ENCODE data around the gene ACOX3.

Gene ACOX3

DNA sequence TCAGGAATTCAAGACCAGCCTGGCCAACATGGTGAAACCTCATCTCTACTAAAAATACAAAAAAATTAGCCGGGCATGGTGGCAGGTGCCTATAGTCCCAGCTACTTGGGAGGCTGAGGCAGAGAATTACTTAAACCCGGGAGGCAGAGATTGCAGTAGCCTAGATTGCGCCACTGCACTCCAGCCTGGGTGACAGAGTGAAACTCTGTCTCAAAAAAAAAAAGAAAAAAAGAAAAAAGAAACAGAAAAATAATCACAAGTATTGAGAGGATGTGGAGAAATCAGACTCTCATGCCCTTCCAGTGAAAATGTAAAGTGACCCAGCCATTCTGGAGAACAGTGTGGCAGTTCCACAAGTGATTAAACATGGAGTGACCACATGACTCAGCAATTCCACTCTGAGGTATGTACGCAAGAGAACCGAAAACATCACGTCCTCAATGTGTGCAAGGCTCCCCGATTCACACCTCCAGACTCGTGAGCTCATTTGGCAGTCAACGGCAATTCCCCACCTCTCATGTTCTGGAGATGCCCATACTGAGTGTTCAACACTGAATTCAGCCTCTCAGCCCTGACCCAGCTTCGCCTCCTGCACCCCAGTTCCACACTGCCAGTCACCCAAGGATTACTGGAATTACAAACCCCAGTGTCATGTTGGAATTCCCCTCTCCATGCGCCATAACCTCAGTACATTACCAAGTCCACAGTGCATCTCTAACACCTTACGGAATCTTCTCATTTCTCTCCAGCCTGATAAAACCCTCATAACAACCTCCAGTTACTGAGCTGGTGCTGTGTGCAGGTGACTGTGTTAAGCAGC, 21.1 kb downstream of the ACOX3 start:
- Histone ChIP-seq H3K4me1 (ENCODE audit: control insufficient read depth in 1 of 2, insufficient read depth in 1 of 2, low read depth in 1 of 2, low read length in 1 of 2) (peaks cover 24% of the 10 kb centered on the region in 2 experiments), H3K9me3 (no peaks in the 10 kb centered on the region), H3K36me3 (peaks cover 15% of the 10 kb centered on the region), H3K27me3 (no peaks in the 10 kb centered on the region), H3K4me3 (ENCODE audit: low read depth in 1 of 2, low read length in 1 of 2) (peak overlapping the region; percentile 24 to 33), H3K27ac (peak overlapping the region; percentile 73)
- TF ChIP-seq, protein P1, sequence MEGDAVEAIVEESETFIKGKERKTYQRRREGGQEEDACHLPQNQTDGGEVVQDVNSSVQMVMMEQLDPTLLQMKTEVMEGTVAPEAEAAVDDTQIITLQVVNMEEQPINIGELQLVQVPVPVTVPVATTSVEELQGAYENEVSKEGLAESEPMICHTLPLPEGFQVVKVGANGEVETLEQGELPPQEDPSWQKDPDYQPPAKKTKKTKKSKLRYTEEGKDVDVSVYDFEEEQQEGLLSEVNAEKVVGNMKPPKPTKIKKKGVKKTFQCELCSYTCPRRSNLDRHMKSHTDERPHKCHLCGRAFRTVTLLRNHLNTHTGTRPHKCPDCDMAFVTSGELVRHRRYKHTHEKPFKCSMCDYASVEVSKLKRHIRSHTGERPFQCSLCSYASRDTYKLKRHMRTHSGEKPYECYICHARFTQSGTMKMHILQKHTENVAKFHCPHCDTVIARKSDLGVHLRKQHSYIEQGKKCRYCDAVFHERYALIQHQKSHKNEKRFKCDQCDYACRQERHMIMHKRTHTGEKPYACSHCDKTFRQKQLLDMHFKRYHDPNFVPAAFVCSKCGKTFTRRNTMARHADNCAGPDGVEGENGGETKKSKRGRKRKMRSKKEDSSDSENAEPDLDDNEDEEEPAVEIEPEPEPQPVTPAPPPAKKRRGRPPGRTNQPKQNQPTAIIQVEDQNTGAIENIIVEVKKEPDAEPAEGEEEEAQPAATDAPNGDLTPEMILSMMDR (IDR thresholded peaks at IDR 0.05) = no peak

DNA sequence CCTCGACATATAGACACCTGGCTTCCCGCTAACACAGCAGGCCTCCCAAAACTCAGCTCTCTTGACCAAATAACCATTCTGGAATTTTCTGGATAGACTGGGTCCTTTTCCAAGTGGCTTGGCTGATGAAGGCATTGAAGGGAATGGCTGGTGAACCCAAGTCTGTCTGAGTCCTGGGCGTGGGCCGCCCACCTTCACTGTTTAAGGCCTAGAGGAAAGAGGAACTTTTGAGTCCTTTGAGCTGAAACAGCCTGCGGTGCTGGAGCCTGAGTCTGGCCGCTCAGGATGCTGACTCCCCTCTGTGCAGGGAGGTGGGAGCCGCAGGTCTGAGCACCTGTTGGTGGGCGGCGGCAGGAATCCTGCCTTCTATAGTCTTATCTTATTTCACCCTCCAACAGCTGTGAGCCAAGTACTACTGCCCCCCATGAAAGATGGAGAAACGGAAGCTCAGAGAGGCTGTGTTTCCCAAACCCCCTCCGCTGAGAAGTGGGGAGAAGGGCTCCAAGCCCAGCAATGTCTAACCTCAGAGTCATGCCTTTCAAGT, 23.4 kb downstream of the ACOX3 start:
- H3K9me3 ChIP-seq = no peaks in the 10 kb centered on the region
- peaks cover 29% of the 10 kb centered on the region for H3K36me3 ChIP-seq
- no peaks in the 10 kb centered on the region for H3K27me3 ChIP-seq
- H3K4me1 ChIP-seq (ENCODE audit: control insufficient read depth in 1 of 2, insufficient read depth in 1 of 2, low read depth in 1 of 2, low read length in 1 of 2) = peaks cover 24% of the 10 kb centered on the region in 2 experiments
- H3K27ac ChIP-seq = no peak overlapping the region
- TF ChIP-seq, protein P1 (IDR thresholded peaks at IDR 0.05) = no peak
- H3K4me3 ChIP-seq (ENCODE audit: low read depth in 1 of 2, low read length in 1 of 2) = no peak overlapping the region

DNA sequence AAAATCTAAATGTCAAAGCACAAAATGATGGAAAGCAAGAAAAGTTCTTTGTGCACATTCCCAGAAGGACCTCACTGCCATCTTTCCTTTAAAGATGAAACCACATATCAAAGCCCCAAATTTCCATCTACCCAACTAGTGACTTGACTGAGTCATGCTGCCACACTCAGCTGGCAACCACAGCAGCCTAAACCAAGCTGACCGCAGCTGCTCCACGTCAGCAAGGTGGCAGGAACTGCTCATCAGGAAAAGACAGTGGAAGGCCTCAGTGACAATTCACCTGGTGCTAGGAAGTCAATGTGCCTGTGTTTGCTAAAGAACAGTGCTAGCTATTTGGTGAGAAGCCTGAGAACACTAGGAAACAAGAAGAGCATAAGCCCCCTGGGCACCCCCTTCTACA, 26.1 kb downstream of the ACOX3 start:
- no peaks in the 10 kb centered on the region for H3K27me3 ChIP-seq
- H3K27ac ChIP-seq = no peak overlapping the region
- peaks cover 9 to 11% of the 10 kb centered on the region in 2 experiments for H3K4me1 ChIP-seq (ENCODE audit: control insufficient read depth in 1 of 2, insufficient read depth in 1 of 2, low read depth in 1 of 2, low read length in 1 of 2)
- no peaks in the 10 kb centered on the region for H3K9me3 ChIP-seq
- peaks cover 37% of the 10 kb centered on the region for H3K36me3 ChIP-seq
- TF ChIP-seq, protein P1 (IDR thresholded peaks at IDR 0.05) = no peak
- H3K4me3 ChIP-seq (ENCODE audit: low read depth in 1 of 2, low read length in 1 of 2) = no peak overlapping the region

DNA sequence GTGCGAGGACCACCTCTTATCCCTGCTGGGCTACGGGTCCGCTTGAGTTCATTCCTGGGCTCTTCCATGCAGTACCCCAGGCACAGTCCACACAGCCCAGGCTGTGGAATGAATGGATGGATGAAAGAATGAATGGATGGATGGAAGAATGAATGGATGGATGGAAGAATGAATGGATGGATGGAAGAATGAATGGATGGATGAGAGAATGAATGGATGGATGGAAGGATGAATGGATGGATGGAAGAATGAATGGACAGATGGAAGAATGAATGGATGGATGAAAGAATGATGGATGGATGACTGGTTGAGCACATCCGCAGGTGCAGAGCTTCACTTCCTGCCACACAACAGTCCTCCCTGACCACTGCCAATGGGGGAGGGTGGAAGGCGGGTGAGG, 28.2 kb downstream of the ACOX3 start:
- H3K4me3 ChIP-seq (ENCODE audit: low read depth in 1 of 2, low read length in 1 of 2) = no peak overlapping the region
- no peaks in the 10 kb centered on the region for H3K9me3 ChIP-seq
- H3K4me1 ChIP-seq (ENCODE audit: control insufficient read depth in 1 of 2, insufficient read depth in 1 of 2, low read depth in 1 of 2, low read length in 1 of 2) = peaks cover 0 to 3% of the 10 kb centered on the region in 2 experiments
- H3K27me3 ChIP-seq = no peaks in the 10 kb centered on the region
- no peak overlapping the region for H3K27ac ChIP-seq
- TF ChIP-seq, protein P1 (IDR thresholded peaks at IDR 0.05) = no peak
- peaks cover 53% of the 10 kb centered on the region for H3K36me3 ChIP-seq

DNA sequence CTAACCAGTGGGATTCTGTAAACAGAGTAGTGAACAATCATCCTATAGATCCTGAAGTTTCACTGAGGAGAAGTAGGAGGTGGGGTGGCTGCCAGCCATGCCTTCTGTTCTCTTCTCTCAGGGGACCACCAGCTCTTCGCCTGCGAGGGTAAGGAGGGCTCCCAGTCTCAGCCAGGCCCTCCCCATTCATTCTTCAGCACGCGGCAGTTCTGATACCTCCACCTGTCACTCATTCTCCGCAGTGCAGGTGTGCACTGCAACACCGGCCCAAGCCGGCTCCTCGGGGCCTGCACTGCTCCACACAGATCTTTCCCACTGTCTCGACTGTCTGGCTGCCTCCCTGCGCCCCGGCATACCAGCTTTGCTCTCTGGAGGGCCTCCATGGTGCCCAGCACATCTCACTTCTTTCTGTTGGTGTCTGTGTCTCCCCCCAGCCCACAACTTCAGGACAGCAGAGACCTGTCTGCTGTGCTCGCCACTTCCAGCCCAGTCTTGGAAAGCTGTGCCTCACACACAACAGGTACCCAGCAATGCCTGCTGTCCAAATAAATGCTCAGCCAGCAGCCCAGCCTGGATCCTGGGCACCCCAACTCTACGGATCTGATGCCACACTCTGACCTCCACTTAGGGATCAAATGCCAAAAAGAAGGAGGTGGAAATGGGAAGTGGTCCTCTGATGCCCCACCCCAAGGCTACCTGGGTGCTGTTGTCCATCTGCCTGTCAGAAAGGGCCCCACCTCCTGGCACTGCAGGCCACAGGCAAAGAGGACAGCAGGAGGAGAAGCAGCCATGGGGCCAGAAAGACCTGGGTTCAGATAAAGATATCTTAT, 29.0 kb downstream of the ACOX3 start:
- no peak overlapping the region for H3K4me3 ChIP-seq (ENCODE audit: low read depth in 1 of 2, low read length in 1 of 2)
- peaks cover 53% of the 10 kb centered on the region for H3K36me3 ChIP-seq
- peaks cover 0 to 3% of the 10 kb centered on the region in 2 experiments for H3K4me1 ChIP-seq (ENCODE audit: control insufficient read depth in 1 of 2, insufficient read depth in 1 of 2, low read depth in 1 of 2, low read length in 1 of 2)
- H3K9me3 ChIP-seq = no peaks in the 10 kb centered on the region
- TF ChIP-seq, protein P1 (IDR thresholded peaks at IDR 0.05) = no peak
- no peaks in the 10 kb centered on the region for H3K27me3 ChIP-seq
- H3K27ac ChIP-seq = no peak overlapping the region

All from neutrophil (primary cell).